Jurkat, Clone E6-1 (cell line): ENCODE data around the gene ITM2C.

Experiments used
- DNase-seq: peaks from one replicate; pipeline ENCODE4 v3.0.0-alpha.2; 2011; ENCODE audit warnings: low read depth, low spot score
- H3K4me3 ChIP-seq: 2 replicates; pipeline ENCODE4 v1.5.1; 2011; ENCODE audit warnings: mild to moderate bottlenecking, low read length, control low read depth, moderate library complexity

The ITM2C gene

GRCh38 chr2:230916218-230916617, 51.5 kb downstream of the ITM2C start:
- no peak overlapping the region for H3K4me3 ChIP-seq
- DNase-seq = no peak

GRCh38 chr2:230919240-230919639, 54.5 kb downstream of the ITM2C start:
- H3K4me3 ChIP-seq = no peak overlapping the region

GRCh38 chr2:230919681-230920080, 54.9 kb downstream of the ITM2C start:
- H3K4me3 ChIP-seq = no peak overlapping the region
- DNase-seq = no peak

More at GRCh38 chr2:230919240-230919639, 54.5 kb downstream of the ITM2C start:
- no peak for DNase-seq

GRCh38 chr2:230920167-230920566, 55.4 kb downstream of the ITM2C start:
- DNase-seq = no peak
- no peak overlapping the region for H3K4me3 ChIP-seq

- no peak overlapping the region for H3K4me3 ChIP-seq
- no peak for DNase-seq
These were observed 57.3 kb downstream of the ITM2C start for GRCh38 chr2:230921806-230922595.

GRCh38 chr2:230922951-230923717, 58.4 kb downstream of the ITM2C start:
- DNase-seq = peak; percentile 32
- H3K4me3 ChIP-seq = no peak overlapping the region

- H3K4me3 ChIP-seq = no peak overlapping the region
- DNase-seq = no peak
These were observed 59.3 kb downstream of the ITM2C start for GRCh38 chr2:230924092-230924469.

GRCh38 chr2:230924470-230925341, 60.0 kb downstream of the ITM2C start, which contains the start of gene GPR55:
TSS of gene GPR55 (minus strand) at chr2:230925242. CDS start at chr2:230910962, 14,280 bp downstream.
- no peak within 1 kb of the TSS for H3K4me3 ChIP-seq

GRCh38 chr2:230925443-230925878, 60.7 kb downstream of the ITM2C start:
- DNase-seq = no peak
- H3K4me3 ChIP-seq = no peak overlapping the region

More at GRCh38 chr2:230924470-230925341, 60.0 kb downstream of the ITM2C start, which contains the start of gene GPR55:
- no peak for DNase-seq

GRCh38 chr2:230925879-230926765, 61.4 kb downstream of the ITM2C start:
- no peak for DNase-seq

GRCh38 chr2:230927711-230928341, 63.1 kb downstream of the ITM2C start:
- H3K4me3 ChIP-seq = no peak overlapping the region
- no peak for DNase-seq

More at GRCh38 chr2:230925879-230926765, 61.4 kb downstream of the ITM2C start:
- no peak overlapping the region for H3K4me3 ChIP-seq
